NCI-H1930 (cell line): ENCODE data around the gene FAM107B.
A peak's percentile ranks its signal among the peaks of the same experiment; 100 is the strongest.

Experiments used
- DNase-seq, 2 experiments: peaks; one replicate each; lab custom pipeline; 2025; lab: John Stamatoyannopoulos, UW

Gene FAM107B

GRCh38 chr10:14489522-14490177 lies 285.0 kb downstream of the FAM107B start:
- DNase-seq = no peak

- no peak for DNase-seq
These were observed 287.2 kb downstream of the FAM107B start for GRCh38 chr10:14487488-14487883.

- no peak for DNase-seq
These were observed 287.8 kb downstream of the FAM107B start for GRCh38 chr10:14486777-14487487.

- DNase-seq = no peak
These were observed 288.7 kb downstream of the FAM107B start for GRCh38 chr10:14485986-14486385.

GRCh38 chr10:14483417-14483816 lies 291.3 kb downstream of the FAM107B start:
- no peak for DNase-seq

- no peak for DNase-seq
These were observed 292.9 kb downstream of the FAM107B start for GRCh38 chr10:14481752-14482151.

- no peak for DNase-seq
These were observed 293.7 kb downstream of the FAM107B start for GRCh38 chr10:14481014-14481413.

- DNase-seq = peak; percentile 0 to 7
These were observed 296.1 kb downstream of the FAM107B start for GRCh38 chr10:14478604-14479003.

- DNase-seq = no peak
These were observed 296.5 kb downstream of the FAM107B start for GRCh38 chr10:14478201-14478600.

- no peak for DNase-seq
These were observed 297.3 kb downstream of the FAM107B start for GRCh38 chr10:14477408-14477710.

GRCh38 chr10:14476641-14477407 lies 297.9 kb downstream of the FAM107B start:
- no peak for DNase-seq

- no peak for DNase-seq
These were observed 298.7 kb downstream of the FAM107B start for GRCh38 chr10:14476006-14476405.

GRCh38 chr10:14474656-14475055 lies 300.0 kb downstream of the FAM107B start:
- no peak for DNase-seq

GRCh38 chr10:14470920-14471319 lies 303.8 kb downstream of the FAM107B start:
- DNase-seq = no peak

- no peak for DNase-seq
These were observed 306.0 kb downstream of the FAM107B start for GRCh38 chr10:14468726-14469125.
